ENCODE measurements around the gene STOM. TPM values are rescaled to one million over a fixed set of nuclear protein-coding genes. Genes with fewer than 3 reads are reported as not detected.

Gene STOM
- polyA plus RNA-seq, 1 of the 3 experiments (the other 2 are of a cell fraction), result 40.5 TPM

DNA sequence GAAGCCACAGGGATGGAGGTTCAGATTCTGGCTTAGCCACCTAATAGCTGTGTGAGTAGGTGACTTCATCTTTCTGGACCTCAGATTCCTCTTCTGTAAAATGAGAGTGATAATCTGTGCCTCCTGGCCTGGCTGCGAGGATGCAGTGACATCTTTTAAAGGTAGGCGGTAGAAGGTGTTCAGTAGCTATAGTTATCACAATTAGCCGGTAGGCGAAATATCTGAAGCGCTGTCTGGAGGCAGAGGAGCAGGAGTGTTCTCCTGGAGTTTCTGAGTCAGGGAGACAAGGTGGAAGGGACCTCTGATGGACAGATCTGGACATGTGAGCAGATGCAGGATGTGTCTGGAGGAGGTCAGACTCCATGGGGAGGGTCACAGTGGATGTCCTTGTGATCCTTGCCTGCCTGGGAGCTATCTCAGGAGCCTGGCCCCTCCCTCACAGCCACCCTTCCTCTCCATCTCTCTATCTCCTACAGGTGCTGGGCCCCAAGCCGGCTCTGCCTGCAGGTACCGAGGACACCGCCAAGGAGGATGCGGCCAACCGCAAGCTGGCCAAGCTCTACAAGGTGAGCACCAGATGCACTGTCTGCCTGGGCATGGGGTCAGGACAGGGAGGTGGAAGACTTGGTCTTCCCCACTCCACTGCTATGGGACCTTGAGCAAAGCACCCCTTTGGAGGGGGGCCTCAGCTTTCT lies 56.4 kb downstream of the STOM start:
- DNase-seq, result no peak
- CTCF ChIA-PET, result interaction anchor here (0.7 to 4.1 kb wide), 5 partner anchors 33 to 100 kb away, joined by 3 to 40 read pairs (median 5); no protein-coding TSS in a partner anchor

More for the DNA sequence above, 56.4 kb downstream of the STOM start:
- H3K27me3 ChIP-seq (ENCODE audit: insufficient read depth), result no peaks in the 10 kb centered on the region
- H3K4me1 ChIP-seq (ENCODE audit: control insufficient read depth in 1 of 2, insufficient read depth in 2 of 2, low read depth in 1 of 2, low read length in 1 of 2), result no peaks in the 10 kb centered on the region
- no peaks in the 10 kb centered on the region for H3K9me3 ChIP-seq
- no peak overlapping the region for H3K4me3 ChIP-seq (ENCODE audit: low read depth in 2 of 2, low read length in 1 of 2)
- H4K20me1 ChIP-seq (ENCODE audit: insufficient read depth), result no peaks in the 10 kb centered on the region
- WGBS (ENCODE audit: low lambda C conversion rate), result 93% methylated on average over 10 of the region's 10 CpGs
- peaks cover 3% of the 10 kb centered on the region for H3F3A ChIP-seq (replicated peaks; ENCODE audit: insufficient read depth)
- no peak overlapping the region for H3K4me2 ChIP-seq
- TF ChIP-seq TAF1 (IDR thresholded peaks at IDR 0.05; ENCODE audit: borderline replicate concordance, low read depth, low read length) (no peak), REST (IDR thresholded peaks at IDR 0.05; ENCODE audit: low read depth, low read length) (no peak), USF1 (IDR thresholded peaks at IDR 0.05; ENCODE audit: borderline replicate concordance, low read depth) (no peak), JUND (IDR thresholded peaks at IDR 0.05) (no peak), YY1 (IDR thresholded peaks at IDR 0.05; ENCODE audit: low read depth) (no peak), NRF1 (IDR thresholded peaks at IDR 0.05; ENCODE audit: low read depth, low read length) (no peak), RCOR1 (IDR thresholded peaks at IDR 0.05; ENCODE audit: low read length) (no peak), FOSL2 (IDR thresholded peaks at IDR 0.05; ENCODE audit: borderline replicate concordance, low read depth) (no peak), RFX5 (IDR thresholded peaks at IDR 0.05; ENCODE audit: low read length) (no peak), PBX3 (IDR thresholded peaks at IDR 0.05) (no peak), EZH2phosphoT487 (IDR thresholded peaks at IDR 0.05; ENCODE audit: borderline replicate concordance, low read depth) (no peak), MEF2A (IDR thresholded peaks at IDR 0.05; ENCODE audit: borderline replicate concordance, low read depth) (no peak), MXI1 (IDR thresholded peaks at IDR 0.05; ENCODE audit: low read depth, low read length) (no peak), USF2 (IDR thresholded peaks at IDR 0.05; ENCODE audit: borderline replicate concordance, low read depth, low read length) (no peak), NFIC (IDR thresholded peaks at IDR 0.05; ENCODE audit: borderline replicate concordance) (no peak), CHD2 (IDR thresholded peaks at IDR 0.05; ENCODE audit: low read length, partially characterized antibody) (no peak), CTCF (IDR thresholded peaks at IDR 0.05) (no peak), TCF12 (IDR thresholded peaks at IDR 0.05) (no peak), ZBTB33 (IDR thresholded peaks at IDR 0.05; ENCODE audit: borderline replicate concordance, low read depth) (no peak)
- TF ChIP-seq, protein P1, sequence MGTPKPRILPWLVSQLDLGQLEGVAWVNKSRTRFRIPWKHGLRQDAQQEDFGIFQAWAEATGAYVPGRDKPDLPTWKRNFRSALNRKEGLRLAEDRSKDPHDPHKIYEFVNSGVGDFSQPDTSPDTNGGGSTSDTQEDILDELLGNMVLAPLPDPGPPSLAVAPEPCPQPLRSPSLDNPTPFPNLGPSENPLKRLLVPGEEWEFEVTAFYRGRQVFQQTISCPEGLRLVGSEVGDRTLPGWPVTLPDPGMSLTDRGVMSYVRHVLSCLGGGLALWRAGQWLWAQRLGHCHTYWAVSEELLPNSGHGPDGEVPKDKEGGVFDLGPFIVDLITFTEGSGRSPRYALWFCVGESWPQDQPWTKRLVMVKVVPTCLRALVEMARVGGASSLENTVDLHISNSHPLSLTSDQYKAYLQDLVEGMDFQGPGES (IDR thresholded peaks at IDR 0.05; ENCODE audit: low read depth, low read length), result no peak
- no peaks in the 10 kb centered on the region for H3K9me2 ChIP-seq
- H3K79me2 ChIP-seq (ENCODE audit: insufficient read depth), result no peaks in the 10 kb centered on the region
- peaks cover 31 to 47% of the 10 kb centered on the region in 2 experiments for H3K36me3 ChIP-seq (replicated peaks in 1 of 2; ENCODE audit: control insufficient read depth in 1 of 2, insufficient read depth in 2 of 2, low read length in 1 of 2)
- H2AFZ ChIP-seq (ENCODE audit: low read depth), result no peak overlapping the region
- H3K9ac ChIP-seq, result no peak overlapping the region
- no peak overlapping the region for H3K27ac ChIP-seq (ENCODE audit: low read depth in 2 of 2, low read length in 1 of 2)
- POLR2A ChIA-PET, result no interaction called here
